Lower lobe of right lung (tissue), 2 donors: ENCODE results near the gene SLC49A4. TPM values are rescaled to one million over a fixed set of nuclear protein-coding genes. Genes with fewer than 3 reads are reported as not detected.

Experiments used
- ATAC-seq, 2 donors: fragments of 200-7000 bp; cut with Tn5 transposase; one replicate each; pipeline ENCODE4 v1.9.1; 2020 to 2022; ENCODE audit warnings: mild to moderate bottlenecking in 2 of 2, moderate library complexity in 2 of 2
- DNase-seq: peaks from one replicate; pipeline ENCODE4 v3.0.0-alpha.2; 2020
- H3K27ac ChIP-seq: fragments of 200-600 bp; one replicate; pipeline ENCODE4 v1.8.0; 2022
- H3K27me3 ChIP-seq: fragments of 200-600 bp; one replicate; pipeline ENCODE4 v1.8.0; 2022; ENCODE audit warnings: low read depth
- H3K36me3 ChIP-seq: fragments of 200-600 bp; one replicate; pipeline ENCODE4 v1.8.0; 2022; ENCODE audit warnings: mild to moderate bottlenecking
- H3K4me1 ChIP-seq: fragments of 200-600 bp; one replicate; pipeline ENCODE4 v1.8.0; 2022
- H3K4me3 ChIP-seq: fragments of 200-600 bp; one replicate; pipeline ENCODE4 v1.8.0; 2022; ENCODE audit warnings: mild to moderate bottlenecking
- H3K9me3 ChIP-seq: fragments of 200-600 bp; one replicate; pipeline ENCODE4 v1.8.0; 2022
- intact Hi-C: fragments of 100-400 bp; cut with DNase I; formaldehyde crosslinking; loops from one replicate; pipeline ENCODE4 v1.11.0; 2022
- total RNA-seq: library from RNA; stranded (reverse); fragmentation: NEBNext Ultra II Directional; extraction: Animal tissue kit (Norgen Biotek cat#: 25700); gene quantifications from one replicate; pipeline ENCODE4 v1.2.1, GENCODE V29; 2021
- TF ChIP-seq, protein P1 (sequence below): fragments of 200-600 bp; IDR thresholded peaks from one replicate; pipeline ENCODE4 v1.8.0; 2022; ENCODE audit warnings: antibody characterized with exemption, mild to moderate bottlenecking
- donor health status: DM: no; HTN: yes; CAD: no; lungs with severe emphysema.

SLC49A4 gene
- total RNA-seq, 1 donor from 2014 or later, result 14.9 TPM

DNA sequence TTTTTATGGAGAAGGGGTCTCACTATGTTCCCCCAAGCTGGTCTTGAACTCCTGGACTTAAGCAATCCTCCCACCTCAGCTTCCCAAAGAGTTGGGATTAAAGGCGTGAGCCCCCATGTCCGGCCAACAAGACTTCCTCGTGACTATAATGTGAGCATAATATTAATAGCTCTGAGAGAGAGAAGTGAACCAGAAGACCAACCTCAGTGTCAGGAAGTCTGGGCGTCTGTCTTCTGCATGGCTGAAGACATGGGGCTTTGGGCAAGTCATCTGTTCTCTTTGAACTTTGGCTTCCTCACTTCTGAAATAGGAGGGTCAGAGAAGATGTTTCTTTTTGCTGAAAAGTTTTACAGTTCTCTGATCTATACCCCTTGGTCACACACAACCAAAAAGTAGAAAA lies 92.1 kb downstream of the SLC49A4 start:
- H3K9me3 ChIP-seq, result no peaks in the 10 kb centered on the region
- intact Hi-C loops, result no loop called here
- H3K27me3 ChIP-seq, result no peaks in the 10 kb centered on the region
- H3K4me3 ChIP-seq, result no peak overlapping the region
- no peak for DNase-seq
- no peaks in the 10 kb centered on the region for H3K36me3 ChIP-seq
- no peak overlapping the region for H3K27ac ChIP-seq
- ATAC-seq, result no peak
- peaks cover 9% of the 10 kb centered on the region for H3K4me1 ChIP-seq
- TF ChIP-seq, protein P1, sequence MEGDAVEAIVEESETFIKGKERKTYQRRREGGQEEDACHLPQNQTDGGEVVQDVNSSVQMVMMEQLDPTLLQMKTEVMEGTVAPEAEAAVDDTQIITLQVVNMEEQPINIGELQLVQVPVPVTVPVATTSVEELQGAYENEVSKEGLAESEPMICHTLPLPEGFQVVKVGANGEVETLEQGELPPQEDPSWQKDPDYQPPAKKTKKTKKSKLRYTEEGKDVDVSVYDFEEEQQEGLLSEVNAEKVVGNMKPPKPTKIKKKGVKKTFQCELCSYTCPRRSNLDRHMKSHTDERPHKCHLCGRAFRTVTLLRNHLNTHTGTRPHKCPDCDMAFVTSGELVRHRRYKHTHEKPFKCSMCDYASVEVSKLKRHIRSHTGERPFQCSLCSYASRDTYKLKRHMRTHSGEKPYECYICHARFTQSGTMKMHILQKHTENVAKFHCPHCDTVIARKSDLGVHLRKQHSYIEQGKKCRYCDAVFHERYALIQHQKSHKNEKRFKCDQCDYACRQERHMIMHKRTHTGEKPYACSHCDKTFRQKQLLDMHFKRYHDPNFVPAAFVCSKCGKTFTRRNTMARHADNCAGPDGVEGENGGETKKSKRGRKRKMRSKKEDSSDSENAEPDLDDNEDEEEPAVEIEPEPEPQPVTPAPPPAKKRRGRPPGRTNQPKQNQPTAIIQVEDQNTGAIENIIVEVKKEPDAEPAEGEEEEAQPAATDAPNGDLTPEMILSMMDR, result no peak

DNA sequence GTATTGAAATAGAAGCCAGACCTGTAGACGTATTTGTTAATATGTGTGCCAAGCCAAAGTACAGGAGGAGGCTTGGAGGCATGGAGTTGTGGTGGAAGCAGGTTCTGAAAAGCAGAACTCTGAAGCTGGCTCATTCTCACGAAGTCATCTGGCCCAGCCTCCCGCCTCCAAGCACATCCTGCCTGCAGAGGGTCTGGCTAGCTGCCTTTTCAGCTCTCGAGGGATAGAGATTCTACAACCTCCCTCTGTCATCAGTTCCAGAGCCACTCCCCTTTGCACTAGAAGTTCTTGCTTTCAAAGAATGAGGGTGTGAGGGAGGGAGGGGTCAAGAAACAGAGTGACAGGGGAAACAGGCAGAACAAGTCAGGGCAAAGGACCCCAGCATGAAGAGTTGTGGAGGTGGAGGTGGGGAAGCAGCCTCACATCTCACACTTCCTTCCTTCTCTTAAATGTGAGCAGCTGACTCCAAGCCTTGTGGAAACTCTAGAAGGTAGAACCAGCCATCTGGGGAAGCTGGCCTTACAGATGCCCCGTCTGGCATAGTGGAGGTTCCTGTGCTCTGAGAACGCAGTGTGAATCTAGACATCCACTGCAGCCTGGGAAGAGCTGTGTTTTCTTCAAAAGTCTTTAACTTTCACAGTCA lies 95.3 kb downstream of the SLC49A4 start:
- H3K27ac ChIP-seq, result no peak overlapping the region
- no peaks in the 10 kb centered on the region for H3K36me3 ChIP-seq
- peak; percentile 39 to 76 for ATAC-seq
- peaks cover 9% of the 10 kb centered on the region for H3K4me1 ChIP-seq
- H3K4me3 ChIP-seq, result no peak overlapping the region
- intact Hi-C loops, result no loop called here
- H3K27me3 ChIP-seq, result no peaks in the 10 kb centered on the region
- TF ChIP-seq, protein P1, result no peak
- no peak for DNase-seq
- H3K9me3 ChIP-seq, result no peaks in the 10 kb centered on the region

DNA sequence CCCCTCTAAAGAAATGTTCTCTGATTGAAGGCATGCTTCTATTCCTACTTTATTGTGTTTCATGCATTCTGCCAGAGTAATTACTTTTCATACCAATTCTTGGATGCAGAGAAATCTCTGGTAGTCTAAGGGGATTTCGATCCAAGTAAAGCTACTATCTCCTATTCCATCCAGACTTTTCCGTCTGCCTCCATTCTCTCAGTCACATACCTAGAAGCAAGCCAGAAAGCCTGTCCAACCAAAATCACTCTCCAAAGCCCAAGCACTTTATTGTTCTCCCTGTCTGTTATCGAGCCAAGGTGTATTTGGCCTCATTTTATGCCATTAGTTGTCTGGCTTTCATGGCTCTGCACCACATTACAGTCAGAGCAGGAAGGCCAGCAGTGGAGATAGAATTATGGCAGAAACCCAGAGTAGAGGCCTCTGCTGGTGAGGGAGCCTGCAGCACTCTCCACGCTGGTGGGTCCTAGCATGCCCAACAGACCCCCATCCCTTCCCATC lies 95.9 kb downstream of the SLC49A4 start:
- Histone ChIP-seq H3K36me3 (no peaks in the 10 kb centered on the region), H3K27me3 (no peaks in the 10 kb centered on the region), H3K4me3 (no peak overlapping the region), H3K4me1 (peaks cover 9% of the 10 kb centered on the region), H3K27ac (no peak overlapping the region), H3K9me3 (no peaks in the 10 kb centered on the region)
- intact Hi-C loops, result no loop called here
- TF ChIP-seq, protein P1, result no peak
- DNase-seq (no peak), ATAC-seq (no peak)

DNA sequence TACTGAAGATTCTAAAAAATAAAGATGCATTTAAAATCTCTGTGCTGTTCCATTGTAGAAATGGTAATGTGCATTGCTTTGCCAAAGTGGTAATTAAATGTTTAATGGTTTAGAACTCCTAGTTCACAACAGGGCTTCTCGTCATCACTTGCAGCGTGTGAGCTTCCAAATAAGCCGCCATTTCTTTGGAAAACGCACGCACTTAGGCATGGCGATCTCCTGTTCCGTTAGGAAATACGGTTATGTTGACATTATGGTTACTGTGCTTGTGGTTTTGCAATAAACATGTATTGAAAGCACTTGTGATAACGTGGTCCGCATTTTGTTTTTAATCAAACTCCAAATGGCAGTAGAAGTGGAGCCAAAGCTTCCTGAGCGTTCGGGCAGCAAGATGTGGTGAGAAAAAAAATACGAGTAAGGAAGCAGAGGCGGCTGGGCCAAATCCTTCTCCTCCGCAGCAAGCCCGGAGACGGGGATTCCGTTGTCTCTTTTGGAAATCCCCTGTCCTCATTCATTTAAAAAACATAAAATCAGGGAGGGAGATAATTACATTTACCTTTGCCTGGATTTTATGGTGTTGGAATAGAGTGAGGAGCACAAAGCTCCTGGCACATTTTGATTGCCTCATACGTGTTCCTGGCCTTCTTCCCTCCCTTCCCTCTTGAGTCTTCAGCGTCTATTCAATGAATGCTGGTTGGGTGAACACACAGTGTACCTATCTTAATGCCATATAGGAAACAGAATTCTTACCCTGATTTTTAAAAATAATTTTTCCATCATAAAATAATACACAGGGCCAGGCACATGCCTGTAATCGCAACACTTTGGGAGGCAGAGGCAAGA lies 97.5 kb downstream of the SLC49A4 start:
- Histone ChIP-seq H3K4me3 (no peak overlapping the region), H3K36me3 (no peaks in the 10 kb centered on the region), H3K27ac (no peak overlapping the region), H3K27me3 (no peaks in the 10 kb centered on the region), H3K9me3 (no peaks in the 10 kb centered on the region), H3K4me1 (peaks cover 9% of the 10 kb centered on the region)
- DNase-seq, result no peak
- no peak for ATAC-seq
- intact Hi-C loops, result no loop called here
- TF ChIP-seq, protein P1, result no peak

DNA sequence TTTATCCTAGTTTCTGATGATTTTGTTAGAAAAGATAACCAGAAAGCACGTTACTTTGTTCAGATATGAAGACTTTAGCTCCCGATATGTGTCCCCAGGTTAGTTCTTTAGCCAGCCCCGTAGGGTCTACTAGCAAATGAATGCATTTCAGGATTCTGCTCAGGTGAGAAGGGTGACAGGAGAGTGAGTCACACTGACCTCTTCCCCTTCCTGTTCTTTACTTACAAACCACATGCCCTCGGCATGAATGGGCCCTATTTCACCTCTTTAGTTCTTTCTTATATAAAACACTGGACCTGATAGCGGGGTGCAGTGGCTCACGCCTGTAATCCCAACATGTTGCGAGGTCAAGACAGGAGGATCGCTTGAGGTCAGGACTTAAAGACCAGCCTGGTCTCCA lies 98.4 kb downstream of the SLC49A4 start:
- Histone ChIP-seq H3K36me3 (no peaks in the 10 kb centered on the region), H3K27ac (no peak overlapping the region), H3K4me3 (no peak overlapping the region), H3K27me3 (no peaks in the 10 kb centered on the region), H3K4me1 (peaks cover 9% of the 10 kb centered on the region), H3K9me3 (no peaks in the 10 kb centered on the region)
- TF ChIP-seq, protein P1, result no peak
- ATAC-seq (no peak), DNase-seq (no peak)
- intact Hi-C loops, result no loop called here
